Keratinocyte (primary cell): ENCODE data around the gene NELL2.

Source experiments
- EZH2 ChIP-seq: IDR thresholded peaks from one replicate; pipeline ENCODE4 v1.6.1; 2012; ENCODE audit warnings: inconsistent platforms, mild to moderate bottlenecking, low read length, moderate library complexity
- TF ChIP-seq, protein P1 (sequence below), 3 experiments: IDR thresholded peaks in 1 of 3; conservative IDR thresholded peaks in 1 of 3; optimal IDR thresholded peaks in 1 of 3; 2 replicates in 2 of 3; 3 replicates in 1 of 3; pipeline versions ENCODE3 to v1.5.1; 2011; ENCODE audit warnings: low read length in 3 of 3, mild to moderate bottlenecking in 3 of 3, moderate library complexity in 2 of 3, control low read depth in 1 of 3, inconsistent platforms in 1 of 3; ENCODE audit not compliant: insufficient read depth in 2 of 3; ENCODE audit errors: extremely low read depth in 1 of 3

DNA sequence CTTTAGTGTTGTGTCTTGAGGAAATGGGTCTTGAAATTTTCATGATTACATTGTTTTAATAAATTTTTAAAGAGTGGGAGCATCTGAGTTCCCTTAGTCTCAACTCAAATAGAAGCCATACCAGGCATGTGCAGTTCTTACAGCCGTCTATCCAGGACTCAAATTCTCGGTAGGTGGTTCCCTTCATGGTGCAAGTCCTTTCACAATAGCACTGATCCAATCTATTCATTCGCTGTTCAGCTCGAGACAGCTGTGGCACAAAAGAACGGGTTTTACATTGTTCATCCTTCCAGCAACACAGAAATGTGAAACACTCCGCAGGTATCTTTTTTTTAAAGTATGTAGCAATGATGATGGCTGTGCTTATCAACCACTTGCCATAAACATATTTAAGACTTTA lies 100.2 kb downstream of the NELL2 start:
- TF ChIP-seq, protein P1, sequence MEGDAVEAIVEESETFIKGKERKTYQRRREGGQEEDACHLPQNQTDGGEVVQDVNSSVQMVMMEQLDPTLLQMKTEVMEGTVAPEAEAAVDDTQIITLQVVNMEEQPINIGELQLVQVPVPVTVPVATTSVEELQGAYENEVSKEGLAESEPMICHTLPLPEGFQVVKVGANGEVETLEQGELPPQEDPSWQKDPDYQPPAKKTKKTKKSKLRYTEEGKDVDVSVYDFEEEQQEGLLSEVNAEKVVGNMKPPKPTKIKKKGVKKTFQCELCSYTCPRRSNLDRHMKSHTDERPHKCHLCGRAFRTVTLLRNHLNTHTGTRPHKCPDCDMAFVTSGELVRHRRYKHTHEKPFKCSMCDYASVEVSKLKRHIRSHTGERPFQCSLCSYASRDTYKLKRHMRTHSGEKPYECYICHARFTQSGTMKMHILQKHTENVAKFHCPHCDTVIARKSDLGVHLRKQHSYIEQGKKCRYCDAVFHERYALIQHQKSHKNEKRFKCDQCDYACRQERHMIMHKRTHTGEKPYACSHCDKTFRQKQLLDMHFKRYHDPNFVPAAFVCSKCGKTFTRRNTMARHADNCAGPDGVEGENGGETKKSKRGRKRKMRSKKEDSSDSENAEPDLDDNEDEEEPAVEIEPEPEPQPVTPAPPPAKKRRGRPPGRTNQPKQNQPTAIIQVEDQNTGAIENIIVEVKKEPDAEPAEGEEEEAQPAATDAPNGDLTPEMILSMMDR (optimal IDR thresholded peaks at IDR 0.05 in 1 of 3, IDR thresholded peaks at IDR 0.05 in 1 of 3, conservative IDR thresholded peaks at IDR 0.05 in 1 of 3; ENCODE audit: extremely low read depth in 1 of 3, insufficient read depth in 2 of 3, low read length in 3 of 3), result no peak
- no peak for TF ChIP-seq EZH2
